Activated naive CD4-positive, alpha-beta T cell treated with anti-CD3 and anti-CD28 coated beads, Interleukin-2, amount 50 U/mL, for 24 hours (primary cell): ENCODE results near the gene CTSZ.

Experiments used
- H3K27ac Mint-ChIP-seq: one replicate; pipeline ENCODE4 v1.8.0; 2021; ENCODE audit warnings: mild to moderate bottlenecking, mixed read lengths
- H3K27me3 Mint-ChIP-seq: one replicate; pipeline ENCODE4 v1.8.0; 2021; ENCODE audit warnings: mixed read lengths
- H3K36me3 Mint-ChIP-seq: one replicate; pipeline ENCODE4 v1.8.0; 2021; ENCODE audit warnings: mixed read lengths
- H3K4me1 Mint-ChIP-seq: one replicate; pipeline ENCODE4 v1.8.0; 2021; ENCODE audit warnings: mixed read lengths
- H3K4me3 Mint-ChIP-seq: one replicate; pipeline ENCODE4 v1.8.0; 2021; ENCODE audit warnings: mild to moderate bottlenecking, mixed read lengths
- H3K9me3 Mint-ChIP-seq: one replicate; pipeline ENCODE4 v1.8.0; 2021; ENCODE audit warnings: mixed read lengths

CTSZ gene

GRCh38 chr20:58997141-58997770 is 9.8 kb downstream of the CTSZ start:
- H3K36me3 Mint-ChIP-seq: peaks cover 17% of the 10 kb centered on the region
- H3K4me3 Mint-ChIP-seq: no peak overlapping the region
- no peak overlapping the region for H3K27ac Mint-ChIP-seq
- H3K9me3 Mint-ChIP-seq: no peaks in the 10 kb centered on the region
- peaks cover 4% of the 10 kb centered on the region for H3K4me1 Mint-ChIP-seq
- H3K27me3 Mint-ChIP-seq: no peaks in the 10 kb centered on the region

DNA sequence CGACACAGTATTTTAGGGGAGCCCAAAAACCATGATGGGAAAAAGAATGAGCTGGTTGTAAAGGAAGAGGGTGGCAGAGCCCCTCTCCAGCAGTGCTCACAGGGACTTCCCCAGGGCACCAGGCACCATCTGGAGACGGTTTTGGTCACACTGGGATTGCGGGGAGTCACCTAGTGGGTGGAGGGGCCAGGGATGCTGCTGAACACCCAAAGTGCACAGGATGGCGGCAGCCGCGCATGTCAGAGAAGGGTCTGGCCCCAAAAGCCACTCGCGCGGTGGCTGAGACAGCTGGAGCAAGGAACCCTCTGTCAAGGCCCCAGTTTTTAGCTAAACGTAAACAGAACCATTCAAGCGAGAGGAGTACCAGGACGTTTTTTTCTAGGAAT is 10.8 kb downstream of the CTSZ start:
- H3K36me3 Mint-ChIP-seq: peaks cover 23% of the 10 kb centered on the region
- peaks cover 4% of the 10 kb centered on the region for H3K4me1 Mint-ChIP-seq
- no peak overlapping the region for H3K27ac Mint-ChIP-seq
- no peaks in the 10 kb centered on the region for H3K9me3 Mint-ChIP-seq
- no peak overlapping the region for H3K4me3 Mint-ChIP-seq
- no peaks in the 10 kb centered on the region for H3K27me3 Mint-ChIP-seq

GRCh38 chr20:58995461-58996225 is 11.4 kb downstream of the CTSZ start:
- Mint-ChIP-seq H3K9me3 (no peaks in the 10 kb centered on the region), H3K4me3 (no peak overlapping the region), H3K36me3 (peaks cover 23% of the 10 kb centered on the region), H3K27me3 (no peaks in the 10 kb centered on the region), H3K4me1 (peaks cover 4% of the 10 kb centered on the region), H3K27ac (no peak overlapping the region)

DNA sequence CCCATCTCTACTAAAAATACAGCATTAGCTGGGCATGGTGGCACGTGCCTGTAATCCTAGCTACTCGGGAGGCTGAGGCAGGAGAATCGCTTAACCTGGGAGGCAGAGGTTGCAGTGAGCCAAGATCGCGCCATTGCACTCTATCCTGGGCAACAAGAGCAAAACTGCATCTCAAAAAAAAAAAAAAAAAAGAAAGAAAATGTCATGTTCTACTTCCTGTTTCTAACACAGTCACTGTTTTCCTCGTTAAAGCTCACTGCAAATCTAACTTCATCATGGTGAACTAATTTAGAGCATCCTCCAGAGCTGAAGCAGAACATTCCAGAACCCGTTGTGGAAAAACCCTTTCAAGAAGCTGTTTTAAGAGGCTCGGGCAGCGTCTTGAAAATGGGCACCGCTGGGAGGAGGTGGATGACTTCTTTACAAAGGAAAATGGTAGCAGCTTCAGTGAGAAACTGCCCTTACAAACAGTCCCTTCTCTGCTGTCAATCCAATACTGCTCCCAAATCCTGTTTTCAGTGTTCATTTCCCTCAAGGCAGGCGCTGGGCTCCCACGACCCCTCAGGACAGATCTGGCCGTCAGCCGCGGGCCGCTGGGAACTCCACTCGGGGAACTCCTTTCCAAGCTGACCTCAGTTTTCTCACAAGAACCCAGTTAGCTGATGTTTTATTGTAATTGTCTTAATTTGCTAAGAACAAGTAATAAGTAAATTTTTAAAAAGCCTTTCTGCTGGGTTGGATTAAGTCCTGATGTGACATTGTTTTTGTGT is 12.5 kb downstream of the CTSZ start:
- Mint-ChIP-seq H3K36me3 (peaks cover 23% of the 10 kb centered on the region), H3K4me1 (peaks cover 4% of the 10 kb centered on the region), H3K27me3 (no peaks in the 10 kb centered on the region), H3K9me3 (no peaks in the 10 kb centered on the region), H3K27ac (no peak overlapping the region), H3K4me3 (no peak overlapping the region)

GRCh38 chr20:58993332-58994248 is 13.5 kb downstream of the CTSZ start:
- no peaks in the 10 kb centered on the region for H3K27me3 Mint-ChIP-seq
- H3K27ac Mint-ChIP-seq: no peak overlapping the region
- H3K4me3 Mint-ChIP-seq: no peak overlapping the region
- peaks cover 4% of the 10 kb centered on the region for H3K4me1 Mint-ChIP-seq
- H3K36me3 Mint-ChIP-seq: peaks cover 30% of the 10 kb centered on the region
- H3K9me3 Mint-ChIP-seq: no peaks in the 10 kb centered on the region

DNA sequence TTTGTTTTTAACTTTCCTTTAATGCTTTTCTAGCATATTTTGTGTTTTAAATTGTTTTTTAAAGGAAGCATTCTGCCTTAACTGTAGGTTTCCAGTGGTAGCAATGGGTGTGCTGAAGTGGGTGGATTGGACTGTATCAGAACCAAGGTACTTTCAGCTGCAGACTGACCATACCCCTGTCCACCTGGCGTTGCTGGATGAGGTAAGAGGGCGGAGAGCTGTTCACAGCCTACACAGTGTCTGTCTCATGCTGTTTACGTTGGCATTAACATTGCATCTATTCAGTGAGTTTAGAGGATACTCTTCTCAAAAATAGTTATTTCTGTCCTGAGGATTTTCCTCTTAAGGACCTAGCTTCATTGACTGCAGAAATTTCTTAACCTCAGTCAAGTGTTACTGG is 14.1 kb downstream of the CTSZ start:
- Mint-ChIP-seq H3K27me3 (no peaks in the 10 kb centered on the region), H3K9me3 (no peaks in the 10 kb centered on the region), H3K4me3 (no peak overlapping the region), H3K4me1 (peaks cover 4% of the 10 kb centered on the region), H3K36me3 (peaks cover 30% of the 10 kb centered on the region), H3K27ac (no peak overlapping the region)

DNA sequence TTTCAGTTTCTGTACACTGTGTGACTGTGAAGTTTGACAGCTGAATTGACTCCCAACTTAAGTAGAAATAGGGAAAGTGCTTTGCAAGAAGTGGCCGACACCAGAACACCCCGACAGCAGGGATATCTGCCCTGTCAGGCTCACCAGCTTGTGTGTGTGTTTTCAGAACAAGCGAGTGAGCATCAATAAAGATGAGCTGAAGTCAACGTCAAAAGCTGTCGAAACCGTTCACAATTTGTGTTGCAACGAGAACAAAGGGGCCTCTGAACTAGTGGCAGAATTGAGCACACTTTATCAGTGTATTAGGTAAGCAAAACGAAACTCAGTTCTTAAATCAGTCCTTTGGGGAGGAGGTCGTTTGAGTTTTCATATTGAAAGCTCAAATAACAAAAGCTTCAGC is 15.3 kb downstream of the CTSZ start:
- Mint-ChIP-seq H3K27me3 (no peaks in the 10 kb centered on the region), H3K9me3 (no peaks in the 10 kb centered on the region), H3K36me3 (peaks cover 26% of the 10 kb centered on the region), H3K4me3 (no peak overlapping the region), H3K4me1 (peaks cover 8% of the 10 kb centered on the region), H3K27ac (no peak overlapping the region)

DNA sequence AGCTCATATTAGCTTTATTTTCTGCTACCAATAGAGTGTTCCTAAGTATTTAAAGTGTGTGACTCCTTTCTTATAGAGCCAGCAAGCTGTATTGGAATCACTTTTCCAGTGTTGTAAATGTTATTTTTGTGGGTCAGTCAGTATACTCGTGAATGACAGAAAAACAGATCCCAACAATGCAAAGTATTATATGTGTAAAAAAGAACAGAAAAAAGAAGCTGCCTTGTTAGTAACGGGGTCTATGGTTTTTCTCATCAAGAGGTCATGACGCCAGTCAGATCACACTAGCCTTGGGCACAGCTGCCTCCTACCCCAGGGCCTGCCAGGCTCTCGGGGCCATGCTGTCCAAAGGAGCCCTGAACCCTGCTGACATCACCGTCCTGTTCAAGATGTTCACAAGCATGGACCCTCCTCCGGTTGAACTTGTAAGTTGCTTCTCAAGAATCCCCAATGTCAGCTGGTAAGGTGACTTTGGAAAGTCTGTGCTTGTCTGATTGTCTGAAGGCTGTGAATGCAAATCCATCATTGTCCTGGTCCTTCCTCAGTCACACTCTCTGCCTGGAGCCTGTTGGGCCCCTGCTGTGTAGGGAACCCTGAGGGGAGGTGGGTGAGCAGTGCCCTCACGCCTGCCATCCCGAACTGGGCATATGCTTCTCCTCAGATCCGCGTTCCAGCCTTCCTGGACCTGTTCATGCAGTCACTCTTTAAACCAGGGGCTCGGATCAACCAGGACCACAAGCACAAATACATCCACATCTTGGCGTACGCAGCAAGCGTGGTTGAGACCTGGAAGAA is 16.2 kb downstream of the CTSZ start:
- Mint-ChIP-seq H3K9me3 (no peaks in the 10 kb centered on the region), H3K4me1 (peaks cover 13% of the 10 kb centered on the region), H3K27ac (peak overlapping the region; percentile 72), H3K36me3 (peaks cover 24% of the 10 kb centered on the region), H3K4me3 (no peak overlapping the region), H3K27me3 (no peaks in the 10 kb centered on the region)

DNA sequence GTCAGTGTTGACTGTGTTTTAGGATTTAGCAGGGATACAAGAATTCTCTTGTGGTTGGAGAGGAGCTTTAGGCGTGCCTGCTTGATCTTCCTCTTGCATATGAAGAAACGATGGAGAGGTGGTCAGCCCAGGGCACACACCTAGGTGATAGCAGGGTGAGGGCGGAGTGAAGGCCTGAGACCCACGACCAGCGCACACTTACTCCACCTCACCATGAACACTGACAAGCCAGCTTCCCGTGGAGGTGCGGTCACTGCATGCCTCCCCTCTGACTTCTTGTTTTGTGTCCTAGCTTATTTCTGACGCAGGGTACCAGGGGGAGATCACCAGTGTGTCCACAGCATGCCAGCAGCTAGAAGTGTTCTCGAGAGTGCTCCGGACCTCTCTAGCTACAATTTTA is 17.9 kb downstream of the CTSZ start:
- peaks cover 17% of the 10 kb centered on the region for H3K36me3 Mint-ChIP-seq
- no peaks in the 10 kb centered on the region for H3K27me3 Mint-ChIP-seq
- H3K4me3 Mint-ChIP-seq: no peak overlapping the region
- no peaks in the 10 kb centered on the region for H3K9me3 Mint-ChIP-seq
- peaks cover 26% of the 10 kb centered on the region for H3K4me1 Mint-ChIP-seq
- H3K27ac Mint-ChIP-seq: peak overlapping the region; percentile 41

DNA sequence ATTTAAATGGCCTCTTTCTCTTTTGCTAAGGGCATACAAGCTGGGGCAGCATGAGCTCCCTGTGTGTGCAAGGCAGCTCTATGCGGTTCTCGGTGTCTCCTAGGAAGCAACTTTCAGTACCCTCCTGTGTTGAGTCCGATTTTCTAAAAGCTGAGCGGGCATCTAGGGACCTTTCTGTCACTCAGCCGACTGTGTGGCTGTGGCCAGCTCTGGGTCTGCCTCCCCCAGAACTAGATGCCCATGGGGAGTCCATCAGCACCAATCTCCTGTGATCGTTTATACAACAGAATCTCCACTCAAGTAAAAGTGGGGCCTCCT is 18.5 kb downstream of the CTSZ start:
- Mint-ChIP-seq H3K36me3 (peaks cover 19% of the 10 kb centered on the region), H3K4me3 (no peak overlapping the region), H3K27ac (no peak overlapping the region), H3K27me3 (no peaks in the 10 kb centered on the region), H3K9me3 (no peaks in the 10 kb centered on the region), H3K4me1 (peaks cover 33% of the 10 kb centered on the region)

DNA sequence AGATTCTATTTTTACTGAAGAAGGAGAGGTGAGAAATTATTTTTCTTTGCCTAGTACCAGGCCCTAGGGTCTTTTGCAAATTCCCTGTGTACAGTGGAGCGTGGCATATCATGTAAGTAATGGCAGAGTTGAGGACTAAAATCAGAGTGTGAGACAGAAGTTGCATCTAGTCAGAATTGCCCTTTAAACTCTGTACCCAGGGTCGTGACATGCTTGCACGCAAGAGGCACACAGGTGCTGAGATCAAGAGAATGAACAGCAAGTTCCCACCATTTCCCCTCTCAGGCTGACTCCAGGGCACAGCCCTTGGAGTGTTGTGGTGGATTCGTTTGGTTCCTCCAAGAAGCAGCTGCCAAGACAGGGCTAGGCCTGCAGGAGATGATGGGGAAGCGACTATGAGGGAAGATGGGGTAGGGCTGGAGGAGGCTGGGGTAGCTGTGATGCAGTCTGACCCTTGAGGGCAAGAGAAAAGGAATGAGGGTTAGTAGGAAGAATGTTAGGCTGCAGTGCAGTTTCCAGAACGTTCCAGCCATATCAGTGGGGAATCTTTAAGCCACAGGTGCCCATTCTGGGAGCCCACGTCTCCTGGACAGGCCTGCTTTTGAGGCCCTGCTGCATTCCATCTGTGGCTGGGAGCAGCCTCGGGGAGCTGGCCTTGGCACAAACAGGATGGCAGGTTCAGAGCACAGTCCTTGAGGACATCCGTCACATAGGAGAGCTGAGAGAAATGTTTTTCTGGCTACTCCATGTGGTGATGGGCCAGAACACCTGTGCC is 19.1 kb downstream of the CTSZ start:
- Mint-ChIP-seq H3K4me3 (no peak overlapping the region), H3K4me1 (peaks cover 36% of the 10 kb centered on the region), H3K27me3 (no peaks in the 10 kb centered on the region), H3K9me3 (no peaks in the 10 kb centered on the region), H3K27ac (peak overlapping the region; percentile 4), H3K36me3 (peaks cover 17% of the 10 kb centered on the region)

GRCh38 chr20:58986968-58987517 is 20.0 kb downstream of the CTSZ start:
- H3K4me1 Mint-ChIP-seq: peaks cover 45% of the 10 kb centered on the region
- peak overlapping the region; percentile 2 for H3K27ac Mint-ChIP-seq
- no peak overlapping the region for H3K4me3 Mint-ChIP-seq
- H3K27me3 Mint-ChIP-seq: no peaks in the 10 kb centered on the region
- H3K9me3 Mint-ChIP-seq: no peaks in the 10 kb centered on the region
- peaks cover 20% of the 10 kb centered on the region for H3K36me3 Mint-ChIP-seq

GRCh38 chr20:58986286-58986967 is 20.6 kb downstream of the CTSZ start:
- Mint-ChIP-seq H3K27me3 (no peaks in the 10 kb centered on the region), H3K4me3 (no peak overlapping the region), H3K36me3 (peaks cover 16% of the 10 kb centered on the region), H3K4me1 (peaks cover 45% of the 10 kb centered on the region), H3K27ac (no peak overlapping the region), H3K9me3 (no peaks in the 10 kb centered on the region)
